Breast epithelium (tissue), 3 donors: ENCODE data around the gene GPX2.
A peak's percentile ranks its signal among the peaks of the same experiment; 100 is the strongest.

Experiments
- POLR2A ChIP-seq: fragments of 450-650 bp; IDR thresholded peaks from one replicate; pipeline ENCODE4 v1.6.1; 2016; ENCODE audit warnings: antibody characterized with exemption, mild to moderate bottlenecking, moderate library complexity
- TF ChIP-seq, protein P1 (sequence below), 3 donors: fragments of 450-650 bp; IDR thresholded peaks; one replicate each; pipeline ENCODE4 v1.5.1; 2016 to 2017; ENCODE audit warnings: antibody characterized with exemption in 3 of 3, mild to moderate bottlenecking in 3 of 3, moderate library complexity in 3 of 3

GRCh38 chr14:64986648-64987437 lies 44.3 kb upstream of the GPX2 start, which contains the start of gene FNTB:
- TF ChIP-seq, protein P1, sequence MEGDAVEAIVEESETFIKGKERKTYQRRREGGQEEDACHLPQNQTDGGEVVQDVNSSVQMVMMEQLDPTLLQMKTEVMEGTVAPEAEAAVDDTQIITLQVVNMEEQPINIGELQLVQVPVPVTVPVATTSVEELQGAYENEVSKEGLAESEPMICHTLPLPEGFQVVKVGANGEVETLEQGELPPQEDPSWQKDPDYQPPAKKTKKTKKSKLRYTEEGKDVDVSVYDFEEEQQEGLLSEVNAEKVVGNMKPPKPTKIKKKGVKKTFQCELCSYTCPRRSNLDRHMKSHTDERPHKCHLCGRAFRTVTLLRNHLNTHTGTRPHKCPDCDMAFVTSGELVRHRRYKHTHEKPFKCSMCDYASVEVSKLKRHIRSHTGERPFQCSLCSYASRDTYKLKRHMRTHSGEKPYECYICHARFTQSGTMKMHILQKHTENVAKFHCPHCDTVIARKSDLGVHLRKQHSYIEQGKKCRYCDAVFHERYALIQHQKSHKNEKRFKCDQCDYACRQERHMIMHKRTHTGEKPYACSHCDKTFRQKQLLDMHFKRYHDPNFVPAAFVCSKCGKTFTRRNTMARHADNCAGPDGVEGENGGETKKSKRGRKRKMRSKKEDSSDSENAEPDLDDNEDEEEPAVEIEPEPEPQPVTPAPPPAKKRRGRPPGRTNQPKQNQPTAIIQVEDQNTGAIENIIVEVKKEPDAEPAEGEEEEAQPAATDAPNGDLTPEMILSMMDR (IDR thresholded peaks at IDR 0.05): peak; percentile 45 to 54 (median 53)
- TF ChIP-seq POLR2A: no peak
